Transverse colon (tissue), 3 donors: Measurements from ENCODE around the gene GRIK4.

ENCODE experiments used
- POLR2A ChIP-seq: fragments of 450-650 bp; IDR thresholded peaks from one replicate; pipeline ENCODE4 v1.6.1; 2016; ENCODE audit warnings: antibody characterized with exemption, mild to moderate bottlenecking, moderate library complexity
- TF ChIP-seq, protein P1 (sequence below), 5 experiments: fragments of 200-600 bp in 3 of 5; fragments of 450-650 bp in 2 of 5; sonication (generic) in 3 of 5; IDR thresholded peaks; 1 replicate in 2 of 5; 2 replicates in 3 of 5; pipeline ENCODE4 v1.5.1; 2016 to 2017; ENCODE audit warnings: antibody characterized with exemption in 5 of 5, inconsistent platforms in 3 of 5, mild to moderate bottlenecking in 2 of 5, moderate library complexity in 1 of 5

DNA sequence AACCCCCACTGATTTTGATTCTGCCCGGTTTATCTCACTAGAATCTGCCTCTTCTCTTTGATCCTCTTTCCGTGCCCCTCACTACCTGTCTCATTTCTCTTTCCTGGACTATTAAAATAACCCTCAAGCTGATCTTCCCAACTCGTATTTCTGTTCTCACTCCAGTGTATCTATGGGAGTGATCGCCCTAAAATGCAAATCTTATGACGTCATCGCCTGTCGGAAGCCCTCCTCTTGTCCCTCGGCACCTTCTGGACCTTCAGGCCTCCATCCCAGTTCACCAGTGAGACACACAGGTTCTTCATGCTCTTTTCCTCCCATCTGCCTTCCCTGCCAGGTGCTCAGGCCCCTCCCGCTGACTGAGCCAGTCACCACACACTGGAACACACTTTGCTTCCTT lies 277.8 kb downstream of the GRIK4 start:
- TF ChIP-seq, protein P1, sequence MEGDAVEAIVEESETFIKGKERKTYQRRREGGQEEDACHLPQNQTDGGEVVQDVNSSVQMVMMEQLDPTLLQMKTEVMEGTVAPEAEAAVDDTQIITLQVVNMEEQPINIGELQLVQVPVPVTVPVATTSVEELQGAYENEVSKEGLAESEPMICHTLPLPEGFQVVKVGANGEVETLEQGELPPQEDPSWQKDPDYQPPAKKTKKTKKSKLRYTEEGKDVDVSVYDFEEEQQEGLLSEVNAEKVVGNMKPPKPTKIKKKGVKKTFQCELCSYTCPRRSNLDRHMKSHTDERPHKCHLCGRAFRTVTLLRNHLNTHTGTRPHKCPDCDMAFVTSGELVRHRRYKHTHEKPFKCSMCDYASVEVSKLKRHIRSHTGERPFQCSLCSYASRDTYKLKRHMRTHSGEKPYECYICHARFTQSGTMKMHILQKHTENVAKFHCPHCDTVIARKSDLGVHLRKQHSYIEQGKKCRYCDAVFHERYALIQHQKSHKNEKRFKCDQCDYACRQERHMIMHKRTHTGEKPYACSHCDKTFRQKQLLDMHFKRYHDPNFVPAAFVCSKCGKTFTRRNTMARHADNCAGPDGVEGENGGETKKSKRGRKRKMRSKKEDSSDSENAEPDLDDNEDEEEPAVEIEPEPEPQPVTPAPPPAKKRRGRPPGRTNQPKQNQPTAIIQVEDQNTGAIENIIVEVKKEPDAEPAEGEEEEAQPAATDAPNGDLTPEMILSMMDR (IDR thresholded peaks at IDR 0.05) = no peak
- no peak for TF ChIP-seq POLR2A
